Coronary artery (tissue), 2 donors: ENCODE measurements around the gene NBL1.

Source experiments
- DNase-seq: peaks from one replicate; pipeline ENCODE4 v3.0.0-alpha.2; 2017; ENCODE audit warnings: low spot score
- H3K27ac ChIP-seq, 2 donors: fragments of 200-600 bp; sonication (generic); one replicate each; pipeline ENCODE4 v1.5.1; 2016 to 2019
- H3K4me3 ChIP-seq: fragments of 200-600 bp; sonication (generic); 2 replicates; pipeline ENCODE4 v1.5.1; 2016; ENCODE audit warnings: mild to moderate bottlenecking, moderate library complexity
- CTCF ChIP-seq: fragments of 200-600 bp; sonication (generic); IDR thresholded peaks from one replicate; pipeline ENCODE4 v1.5.1; 2019; ENCODE audit warnings: antibody characterized with exemption

The NBL1 gene

GRCh38 chr1:19680644-19681043 lies 36.5 kb downstream of the NBL1 start:
- Histone ChIP-seq H3K4me3 (no peak overlapping the region), H3K27ac (no peak overlapping the region)
- no peak for DNase-seq
- no peak for TF ChIP-seq CTCF

GRCh38 chr1:19682257-19682656 lies 38.1 kb downstream of the NBL1 start:
- no peak for TF ChIP-seq CTCF
- no peak overlapping the region for H3K4me3 ChIP-seq
- no peak overlapping the region for H3K27ac ChIP-seq
- DNase-seq, result no peak

- Histone ChIP-seq H3K4me3 (no peak overlapping the region), H3K27ac (no peak overlapping the region)
- no peak for DNase-seq
- TF ChIP-seq CTCF, result no peak
Observed at GRCh38 chr1:19682901-19683300, 38.8 kb downstream of the NBL1 start.

GRCh38 chr1:19683351-19683750 lies 39.2 kb downstream of the NBL1 start:
- DNase-seq, result no peak
- H3K4me3 ChIP-seq, result no peak overlapping the region
- H3K27ac ChIP-seq, result no peak overlapping the region
- no peak for TF ChIP-seq CTCF

- no peak for DNase-seq
- TF ChIP-seq CTCF, result no peak
- no peak overlapping the region for H3K4me3 ChIP-seq
- no peak overlapping the region for H3K27ac ChIP-seq
Observed at GRCh38 chr1:19684677-19685076, 40.6 kb downstream of the NBL1 start.

GRCh38 chr1:19685994-19686393 lies 41.9 kb downstream of the NBL1 start:
- TF ChIP-seq CTCF, result no peak
- Histone ChIP-seq H3K4me3 (no peak overlapping the region), H3K27ac (no peak overlapping the region)
- DNase-seq, result no peak

- H3K27ac ChIP-seq, result no peak overlapping the region
- no peak for DNase-seq
- TF ChIP-seq CTCF, result no peak
- H3K4me3 ChIP-seq, result no peak overlapping the region
Observed at GRCh38 chr1:19687414-19687813, 43.3 kb downstream of the NBL1 start.
